Transverse colon (tissue), 4 donors: Measurements from ENCODE around the gene LPIN1. TPM values are rescaled to one million over a fixed set of nuclear protein-coding genes. Genes with fewer than 3 reads are reported as not detected.
"Not testable (repeated sequence)": the region's sequence is repeated elsewhere in the genome, so short reads cannot be mapped to it uniquely, and the experiment has no call there.

ENCODE experiments used
- DNase-seq: peaks from one replicate; pipeline ENCODE4 v3.0.0-alpha.2; 2019
- H3K27ac ChIP-seq, 4 donors: fragments of 200-600 bp; sonication (generic); 2 replicates each; pipeline ENCODE4 v1.5.1; 2016 to 2018; ENCODE audit warnings: inconsistent platforms in 4 of 4
- H3K27me3 ChIP-seq: fragments of 200-600 bp; sonication (generic); 2 replicates; pipeline ENCODE4 v1.5.1; 2017; ENCODE audit warnings: inconsistent platforms
- H3K36me3 ChIP-seq, 4 donors: fragments of 200-600 bp; sonication (generic); 2 replicates each; pipeline ENCODE4 v1.5.1; 2017 to 2019; ENCODE audit warnings: inconsistent platforms in 4 of 4
- H3K4me1 ChIP-seq, 4 donors: fragments of 200-600 bp; sonication (generic); 2 replicates each; pipeline ENCODE4 v1.5.1; 2017 to 2020; ENCODE audit warnings: inconsistent platforms in 4 of 4
- H3K4me3 ChIP-seq, 4 donors: fragments of 200-600 bp; sonication (generic); 1 replicate in 1 of 4; 2 replicates in 3 of 4; pipeline versions ENCODE4 v1.5.1 to v1.6.1; 2017 to 2019; ENCODE audit warnings: inconsistent platforms in 4 of 4
- H3K9me3 ChIP-seq, 2 donors: fragments of 200-600 bp; sonication (generic); 2 replicates each; pipeline ENCODE4 v1.5.1; 2017 to 2019; ENCODE audit warnings: inconsistent platforms in 2 of 2
- EP300 ChIP-seq: sonication (generic); formaldehyde crosslinking; IDR thresholded peaks from one replicate; pipeline ENCODE4 v1.6.1; 2017; ENCODE audit warnings: antibody characterized with exemption, low read depth
- POLR2A ChIP-seq: fragments of 450-650 bp; IDR thresholded peaks from one replicate; pipeline ENCODE4 v1.6.1; 2016; ENCODE audit warnings: antibody characterized with exemption, mild to moderate bottlenecking, moderate library complexity
- POLR2AphosphoS5 ChIP-seq, 3 donors: sonication (generic); formaldehyde crosslinking; IDR thresholded peaks; one replicate each; pipeline ENCODE4 v1.6.1; 2016; ENCODE audit warnings: antibody characterized with exemption in 3 of 3
- WGBS, 2 donors: methylation state at CpG; one replicate each; pipeline ENCODE4 v1.1.5; 2018; ENCODE audit warnings: low coverage in 1 of 2; 5-methylcytosine and 5-hydroxymethylcytosine counted together
- in situ Hi-C, 4 donors: fragments of 200-750 bp; cut with MboI; loops; one replicate each; pipeline versions ENCODE4 v1.15.0 to v1.15.1; 2017; ENCODE audit warnings: low sequenced_read_pairs in 3 of 4, low pct_ligation_motif_present in 1 of 4, low pct_unique_long_range_greater_than_20kb in 1 of 4
- intact Hi-C: fragments of 100-400 bp; cut with DNase I; formaldehyde crosslinking; loops from one replicate; pipeline ENCODE4 v1.15.1; 2023; ENCODE audit warnings: low total_unique reads
- total RNA-seq, 4 donors: library from RNA; depleted of rRNA; stranded (reverse); fragments of >200 nt; gene quantifications; one replicate each; pipeline ENCODE4 v1.1.0, GENCODE V29; 2016
- TF ChIP-seq, protein P1 (sequence below), 5 experiments: fragments of 200-600 bp in 3 of 5; fragments of 450-650 bp in 2 of 5; sonication (generic) in 3 of 5; IDR thresholded peaks; 1 replicate in 2 of 5; 2 replicates in 3 of 5; pipeline ENCODE4 v1.5.1; 2016 to 2017; ENCODE audit warnings: antibody characterized with exemption in 5 of 5, inconsistent platforms in 3 of 5, mild to moderate bottlenecking in 2 of 5, moderate library complexity in 1 of 5

Gene LPIN1
- total RNA-seq, 4 donors from 2014 or later, result 19.7 to 62.1 (median 26.6) TPM

- in situ Hi-C loops (no loop called here), intact Hi-C loops (no loop called here)
- H3K36me3 ChIP-seq, result peaks cover 0 to 35% (median 5%) of the 10 kb centered on the region in 4 donors
- H3K27me3 ChIP-seq, result no peaks in the 10 kb centered on the region
- no peak overlapping the region for H3K27ac ChIP-seq
- H3K4me3 ChIP-seq, result no peak overlapping the region
- DNase-seq, result no peak
- H3K4me1 ChIP-seq, result peaks cover 0 to 16% (median 3%) of the 10 kb centered on the region in 4 donors
- TF ChIP-seq POLR2AphosphoS5 (IDR thresholded peaks at IDR 0.05) (no peak), POLR2A (no peak), EP300 (no peak)
- TF ChIP-seq, protein P1, sequence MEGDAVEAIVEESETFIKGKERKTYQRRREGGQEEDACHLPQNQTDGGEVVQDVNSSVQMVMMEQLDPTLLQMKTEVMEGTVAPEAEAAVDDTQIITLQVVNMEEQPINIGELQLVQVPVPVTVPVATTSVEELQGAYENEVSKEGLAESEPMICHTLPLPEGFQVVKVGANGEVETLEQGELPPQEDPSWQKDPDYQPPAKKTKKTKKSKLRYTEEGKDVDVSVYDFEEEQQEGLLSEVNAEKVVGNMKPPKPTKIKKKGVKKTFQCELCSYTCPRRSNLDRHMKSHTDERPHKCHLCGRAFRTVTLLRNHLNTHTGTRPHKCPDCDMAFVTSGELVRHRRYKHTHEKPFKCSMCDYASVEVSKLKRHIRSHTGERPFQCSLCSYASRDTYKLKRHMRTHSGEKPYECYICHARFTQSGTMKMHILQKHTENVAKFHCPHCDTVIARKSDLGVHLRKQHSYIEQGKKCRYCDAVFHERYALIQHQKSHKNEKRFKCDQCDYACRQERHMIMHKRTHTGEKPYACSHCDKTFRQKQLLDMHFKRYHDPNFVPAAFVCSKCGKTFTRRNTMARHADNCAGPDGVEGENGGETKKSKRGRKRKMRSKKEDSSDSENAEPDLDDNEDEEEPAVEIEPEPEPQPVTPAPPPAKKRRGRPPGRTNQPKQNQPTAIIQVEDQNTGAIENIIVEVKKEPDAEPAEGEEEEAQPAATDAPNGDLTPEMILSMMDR (IDR thresholded peaks at IDR 0.05), result no peak
- H3K9me3 ChIP-seq, result no peaks in the 10 kb centered on the region
- 93 to 100% methylated on average over 1 to 3 of the region's 3 CpGs for WGBS, 2 donors
These were observed 75.3 kb downstream of the LPIN1 start for GRCh38 chr2:11821705-11822104.

GRCh38 chr2:11822359-11822745, 75.9 kb downstream of the LPIN1 start:
- H3K9me3 ChIP-seq, DNase-seq, H3K4me3 ChIP-seq, in situ Hi-C loops, H3K27me3 ChIP-seq, intact Hi-C loops: not testable (repeated sequence)
- peak overlapping the region in 2 of 4 donors; percentile 36 to 65 for H3K27ac ChIP-seq
- H3K4me1 ChIP-seq, result peaks cover 0 to 16% (median 3%) of the 10 kb centered on the region in 4 donors
- peaks cover 0 to 35% (median 5%) of the 10 kb centered on the region in 4 donors for H3K36me3 ChIP-seq
- WGBS, 2 donors, result 86% methylated on average over 4 of the region's 4 CpGs; no CpG with 5 or more reads in 1 of the 2 donors

GRCh38 chr2:11822746-11823451, 76.5 kb downstream of the LPIN1 start:
- Histone ChIP-seq H3K9me3 (no peaks in the 10 kb centered on the region), H3K27ac (peak overlapping the region; percentile 38 to 65 (median 58)), H3K4me3 (peak overlapping the region in 1 of 4 donors; percentile 1), H3K27me3 (no peaks in the 10 kb centered on the region), H3K4me1 (peaks cover 0 to 16% (median 3%) of the 10 kb centered on the region in 4 donors), H3K36me3 (peaks cover 0 to 35% (median 5%) of the 10 kb centered on the region in 4 donors)
- TF ChIP-seq POLR2AphosphoS5 (IDR thresholded peaks at IDR 0.05), result peak in 1 of 3 donors; percentile 8
- TF ChIP-seq, protein P1 (IDR thresholded peaks at IDR 0.05), result no peak
- no peak for TF ChIP-seq EP300
- peak; percentile 20 for TF ChIP-seq POLR2A
- DNase-seq, result peak; percentile 65
- intact Hi-C loops, result no loop called here
- WGBS, 2 donors, result 69 to 77% methylated on average over 2 to 19 of the region's 19 CpGs
- in situ Hi-C loops, result no loop called here

DNA sequence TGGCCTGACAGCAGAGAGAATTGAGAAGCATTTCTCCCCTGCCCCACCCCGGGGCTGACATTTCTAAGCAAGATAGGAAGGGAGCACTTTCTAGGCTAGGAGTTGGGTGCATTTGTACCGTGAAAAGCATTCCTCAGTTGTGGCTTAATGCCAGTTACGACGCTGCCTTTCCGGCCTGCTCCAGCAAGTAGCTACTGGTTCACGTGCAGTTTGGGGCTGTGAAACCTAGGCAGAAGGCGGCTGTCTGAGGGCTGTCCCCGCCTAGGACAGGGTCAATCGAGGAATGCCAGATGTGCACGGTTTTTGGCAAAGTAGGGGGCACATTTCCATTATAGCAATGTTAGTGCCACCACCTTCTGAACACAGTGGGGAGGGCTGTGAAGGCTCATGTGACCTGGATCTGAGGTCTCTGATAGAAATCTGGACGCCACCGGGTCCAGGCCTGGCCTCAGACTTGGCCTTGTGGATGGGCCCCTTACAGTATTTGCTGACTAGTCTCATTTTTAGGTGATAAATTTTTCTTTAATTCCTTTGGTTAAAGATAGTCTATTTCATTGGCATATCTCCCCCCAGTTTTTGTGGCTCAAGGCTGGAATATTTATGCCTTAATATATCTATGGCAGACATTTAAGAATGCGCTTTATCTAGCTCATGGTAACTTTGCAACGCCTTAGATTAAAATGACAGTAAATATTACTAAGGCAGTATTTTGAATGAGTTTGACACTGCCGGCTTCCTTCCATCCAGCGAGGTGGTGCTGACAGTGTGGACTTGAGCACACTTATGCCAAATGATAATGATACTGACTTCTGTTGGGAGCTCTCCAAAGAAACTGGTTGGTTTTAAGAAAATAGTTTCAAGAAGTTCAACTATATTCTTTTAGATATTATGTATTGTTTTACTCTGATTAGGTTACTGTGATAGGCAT, 78.7 kb downstream of the LPIN1 start:
- TF ChIP-seq, protein P1 (IDR thresholded peaks at IDR 0.05), result no peak
- TF ChIP-seq POLR2AphosphoS5 (IDR thresholded peaks at IDR 0.05), result no peak
- TF ChIP-seq POLR2A, result no peak
- no peak for TF ChIP-seq EP300
- Histone ChIP-seq H3K27ac (no peak overlapping the region), H3K4me3 (no peak overlapping the region), H3K4me1 (peaks cover 8 to 30% (median 17%) of the 10 kb centered on the region in 4 donors), H3K9me3 (no peaks in the 10 kb centered on the region), H3K27me3 (no peaks in the 10 kb centered on the region), H3K36me3 (peaks cover 0 to 24% (median 5%) of the 10 kb centered on the region in 4 donors)
- WGBS, 2 donors, result 90 to 93% methylated on average over 6 to 16 of the region's 16 CpGs
- in situ Hi-C loops, result loop anchor here in 3 of 4 donors (25.0 kb wide), 3 partner anchors 562 to 1187 kb away; partner anchors contain the start of gene TRIB2 (in 2 of the 3)
- intact Hi-C loops, result no loop called here
- DNase-seq, result no peak
